Stimulated activated CD4-positive, alpha-beta T cell treated with anti-CD3 and anti-CD28 coated beads, Interleukin-2, amount 100 ng/mL, for 24 hours (primary cell): ENCODE results near the gene KRT71.

Experiments
- DNase-seq, 2 donors: peaks; one replicate each; pipeline ENCODE4 v3.0.0-alpha.2; 2020

The KRT71 gene

GRCh38 chr12:52535574-52535973 lies 17.4 kb downstream of the KRT71 start:
- DNase-seq = no peak

GRCh38 chr12:52534482-52534881 lies 18.5 kb downstream of the KRT71 start:
- peak in 1 of 2 donors; percentile 11 for DNase-seq

- DNase-seq = no peak
Observed at GRCh38 chr12:52533686-52534470, 19.1 kb downstream of the KRT71 start.

GRCh38 chr12:52532636-52533035 lies 20.3 kb downstream of the KRT71 start:
- no peak for DNase-seq

- DNase-seq = no peak
Observed at GRCh38 chr12:52531566-52532300, 21.2 kb downstream of the KRT71 start.

GRCh38 chr12:52530905-52531304 lies 22.0 kb downstream of the KRT71 start:
- DNase-seq = no peak

- DNase-seq = no peak
Observed at GRCh38 chr12:52530366-52530765, 22.6 kb downstream of the KRT71 start.

- DNase-seq = no peak
Observed at GRCh38 chr12:52529846-52530245, 23.1 kb downstream of the KRT71 start.

- no peak for DNase-seq
Observed at GRCh38 chr12:52529417-52529816, 23.5 kb downstream of the KRT71 start.

- DNase-seq = no peak
Observed at GRCh38 chr12:52528641-52529143, 24.3 kb downstream of the KRT71 start.

- DNase-seq = peak in 1 of 2 donors; percentile 10
Observed at GRCh38 chr12:52527121-52527800, 25.7 kb downstream of the KRT71 start.

GRCh38 chr12:52526511-52526951 lies 26.4 kb downstream of the KRT71 start:
- peak in 1 of 2 donors; percentile 15 for DNase-seq

GRCh38 chr12:52525661-52526499 lies 27.1 kb downstream of the KRT71 start:
- DNase-seq = peak in 1 of 2 donors; percentile 11

- peak in 1 of 2 donors; percentile 6 for DNase-seq
Observed at GRCh38 chr12:52524898-52525591, 27.9 kb downstream of the KRT71 start.

- no peak for DNase-seq
Observed at GRCh38 chr12:52524241-52524897, 28.6 kb downstream of the KRT71 start.

- peak in 1 of 2 donors; percentile 3 for DNase-seq
Observed at GRCh38 chr12:52523824-52524223, 29.1 kb downstream of the KRT71 start.

- DNase-seq = no peak
Observed at GRCh38 chr12:52522346-52523011, 30.5 kb downstream of the KRT71 start.

GRCh38 chr12:52521568-52522266 lies 31.2 kb downstream of the KRT71 start:
- no peak for DNase-seq

GRCh38 chr12:52521175-52521567 lies 31.8 kb downstream of the KRT71 start:
- DNase-seq = no peak
